NCI-H1694 (cell line): ENCODE results near the gene STK4.

Experiments used
- DNase-seq: peaks from one replicate; lab custom pipeline; 2025; lab: John Stamatoyannopoulos, UW

STK4 gene

DNA sequence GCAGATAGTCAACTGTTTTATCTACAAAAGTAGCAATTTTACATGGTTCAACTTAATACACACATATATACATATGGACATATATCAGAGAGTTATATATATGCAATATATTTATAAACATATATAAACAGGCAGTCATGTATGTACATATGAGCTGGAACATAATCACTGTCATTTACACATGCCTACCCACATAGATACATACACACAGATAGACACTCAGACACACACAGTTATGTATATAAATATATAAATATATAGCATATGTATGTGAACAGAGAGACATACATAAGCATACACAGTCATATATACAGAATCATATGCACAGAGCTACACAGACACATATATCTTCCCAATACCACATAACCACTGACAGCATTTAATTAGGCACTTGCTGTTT, 146.4 kb downstream of the STK4 start:
- no peak for DNase-seq

DNA sequence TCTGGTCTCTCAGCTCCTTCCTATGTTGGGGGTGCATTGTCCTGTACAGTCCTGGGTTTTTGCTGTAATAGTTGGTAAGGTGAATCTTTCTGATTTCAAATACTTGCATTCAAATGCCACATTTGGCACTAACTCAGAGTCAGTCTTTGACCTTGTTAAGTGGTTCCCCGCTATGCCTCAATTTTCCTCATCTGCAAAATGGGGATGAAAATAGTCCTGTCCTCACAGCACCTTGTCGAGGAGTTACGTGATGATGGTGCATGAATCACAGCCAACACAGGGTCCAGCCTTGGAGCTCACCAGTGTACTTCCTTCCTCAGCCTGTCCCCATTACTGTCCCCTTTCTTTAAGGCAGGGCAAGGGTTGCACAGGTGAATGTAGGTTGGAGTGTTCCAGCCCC, 147.6 kb downstream of the STK4 start:
- DNase-seq = no peak

DNA sequence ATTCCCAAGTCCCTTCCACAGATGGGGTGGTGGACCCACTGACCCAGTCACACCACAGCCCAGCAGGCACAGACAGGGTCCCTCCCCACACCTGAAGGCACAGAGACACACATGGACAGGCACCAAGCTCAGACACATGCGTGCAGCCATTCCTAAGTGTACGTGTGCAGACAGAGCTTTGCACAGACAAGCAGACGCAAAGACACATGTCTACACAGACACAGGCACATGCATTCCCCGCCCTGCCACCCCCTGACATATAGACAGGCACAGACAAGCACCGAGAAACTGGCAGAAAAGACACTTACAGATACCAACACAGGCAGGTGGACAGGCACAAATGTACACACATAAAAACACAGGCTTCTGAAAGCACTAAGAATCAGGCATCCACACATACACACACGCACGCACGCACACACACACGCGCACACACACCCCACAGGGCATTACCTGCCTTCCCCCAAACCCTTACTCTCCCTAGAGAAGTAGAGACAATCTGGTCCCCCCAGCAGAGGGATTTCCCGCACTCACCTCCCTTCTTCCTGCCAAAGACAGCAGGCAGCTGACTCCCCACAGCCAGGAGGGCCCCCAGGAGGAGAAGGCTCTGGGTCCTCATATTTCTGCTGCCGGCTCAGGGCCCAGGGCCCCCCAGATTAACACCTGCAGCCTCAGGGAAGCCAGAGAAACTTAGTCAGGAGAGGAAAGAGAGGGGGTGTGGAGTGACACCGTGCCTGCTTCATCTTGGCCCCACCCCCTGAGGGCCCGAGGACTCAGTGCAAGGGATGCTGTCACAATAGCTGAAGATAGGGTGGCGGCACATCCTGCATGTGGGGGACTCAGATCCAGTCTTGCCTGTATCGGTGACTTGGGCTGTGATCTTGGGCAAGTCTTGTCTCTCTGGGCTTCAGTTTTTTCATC, 148.4 kb downstream of the STK4 start, which contains the start of gene WFDC5:
WFDC5 (minus strand) TSS at position 710 of the 921 bp plus-strand sequence; CDS start at position 619, 91 bp downstream.
- no peak for DNase-seq

DNA sequence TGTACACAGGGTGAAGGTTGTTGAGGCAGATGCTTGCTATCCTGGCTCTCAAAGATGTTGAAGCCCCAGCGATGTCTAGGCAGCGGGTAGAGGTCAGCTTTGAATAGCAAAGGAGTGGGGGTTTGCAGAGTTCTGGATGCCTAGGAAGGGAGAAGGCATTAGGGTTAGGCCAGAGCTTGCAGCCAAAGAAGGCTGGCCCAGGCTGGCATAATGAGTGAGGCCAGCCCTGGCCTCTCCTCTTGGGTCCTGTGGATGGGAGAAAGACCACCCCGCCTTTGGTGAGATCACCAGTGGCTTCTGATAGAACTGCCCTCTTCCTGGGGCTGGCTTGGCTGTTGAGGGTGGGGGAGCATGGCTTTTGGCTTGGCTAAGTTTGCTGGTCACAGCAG, 149.1 kb downstream of the STK4 start:
- no peak for DNase-seq

DNA sequence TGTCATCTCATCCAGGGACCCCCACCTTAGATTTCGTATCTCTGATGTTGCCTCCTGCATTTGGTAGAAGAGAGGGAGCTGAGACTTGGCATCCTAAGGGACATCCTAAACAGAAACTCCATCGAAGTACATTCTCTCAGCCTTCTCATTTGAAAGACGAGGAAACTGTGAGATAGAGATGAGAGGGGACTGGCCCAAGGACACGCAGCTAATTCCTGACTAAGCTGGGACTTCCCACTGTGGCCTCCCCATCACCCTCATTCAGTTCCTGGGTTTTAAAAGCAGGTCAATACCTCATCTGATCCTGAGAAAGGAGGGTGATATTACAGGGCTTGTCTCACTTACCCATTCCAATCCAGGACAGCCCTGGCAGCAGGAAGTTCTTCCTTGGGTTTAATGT, 149.5 kb downstream of the STK4 start:
- no peak for DNase-seq

DNA sequence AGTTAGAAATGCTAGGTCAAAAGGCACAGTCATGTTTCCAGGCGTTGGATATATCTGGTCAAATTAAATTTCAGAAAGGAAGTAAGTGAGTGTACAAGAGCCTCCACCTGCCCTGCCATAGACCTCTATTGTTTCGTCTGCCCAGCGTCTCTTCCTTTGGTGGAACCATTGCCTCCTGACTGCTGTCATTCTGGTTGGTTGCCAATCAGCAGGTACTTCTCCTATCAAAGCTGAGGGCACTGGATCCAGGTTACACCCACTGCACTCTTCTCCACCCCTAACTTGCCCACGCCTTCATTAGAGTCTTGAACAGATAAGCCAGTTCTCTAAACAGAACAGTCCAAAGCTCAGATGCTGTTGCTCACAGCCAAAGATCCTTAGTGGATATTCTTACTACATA, 151.3 kb downstream of the STK4 start:
- no peak for DNase-seq

DNA sequence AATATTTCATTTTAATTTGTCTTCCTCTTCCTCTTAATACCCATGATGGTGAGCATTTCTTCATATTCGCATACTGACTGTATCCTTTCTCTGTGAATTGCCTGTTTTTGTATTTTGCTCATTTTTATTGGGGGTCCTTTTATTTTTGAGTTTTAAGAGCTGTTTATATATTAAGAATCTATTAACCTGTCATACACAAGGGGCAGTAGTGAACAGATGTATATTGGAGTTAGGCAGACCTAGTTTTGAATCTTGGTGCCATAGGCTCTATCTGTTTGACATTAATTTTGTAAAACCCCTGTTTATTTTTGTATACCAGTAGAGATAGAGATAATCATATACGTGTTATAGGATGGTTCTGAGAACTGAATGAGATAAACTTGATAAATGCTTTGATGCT, 151.7 kb downstream of the STK4 start:
- DNase-seq = no peak

DNA sequence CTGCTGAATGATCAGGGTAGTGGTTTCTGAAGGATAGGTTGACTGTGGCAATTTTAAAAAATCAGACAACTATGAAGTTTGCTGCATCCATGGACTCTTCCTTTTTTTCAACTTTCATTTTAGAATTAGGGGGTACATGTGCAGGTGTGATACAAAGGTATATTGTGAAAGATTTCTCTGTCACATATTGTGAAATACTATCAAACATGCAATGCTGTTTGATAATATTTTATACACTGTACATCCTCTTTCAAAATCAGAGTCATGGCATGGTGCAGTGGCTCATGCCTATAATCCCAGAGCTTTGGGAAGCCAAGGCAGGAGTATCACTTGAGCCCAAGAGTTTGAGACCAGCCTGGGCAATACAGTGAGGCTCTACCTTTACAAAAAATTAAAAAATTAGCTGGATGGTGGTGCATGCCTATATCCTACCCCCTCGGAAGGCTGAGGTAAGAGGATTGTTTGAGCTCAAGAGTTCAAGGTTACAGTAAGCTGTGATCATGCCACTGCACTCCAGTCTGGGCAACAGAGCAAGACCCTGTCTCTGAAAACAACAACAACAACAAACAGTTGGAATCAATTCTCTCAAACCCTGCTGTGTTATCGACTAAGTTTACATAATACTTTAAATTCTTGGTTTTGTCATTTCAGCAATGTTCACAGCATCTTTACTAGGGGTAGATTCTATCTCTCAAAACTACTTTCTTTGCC, 153.4 kb downstream of the STK4 start:
- DNase-seq = no peak

DNA sequence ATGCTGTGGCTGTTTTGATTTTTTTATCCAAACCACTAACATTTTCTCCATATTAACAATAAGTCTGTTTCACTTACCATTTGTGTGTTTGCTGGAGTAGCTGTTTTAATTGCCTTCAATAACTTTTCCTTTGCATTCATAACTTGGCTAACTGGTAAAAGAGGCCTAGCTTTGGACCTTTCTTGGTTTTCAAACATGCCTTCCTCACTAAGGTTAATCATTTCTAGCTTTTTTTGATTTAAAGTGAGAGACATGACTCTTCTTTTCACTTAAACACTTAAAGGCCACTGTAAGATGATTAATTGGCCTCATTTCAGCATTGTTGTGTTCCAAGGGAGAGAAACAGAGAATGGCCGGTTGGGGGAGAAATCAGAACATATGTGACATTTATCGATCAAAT, 155.1 kb downstream of the STK4 start:
- no peak for DNase-seq

DNA sequence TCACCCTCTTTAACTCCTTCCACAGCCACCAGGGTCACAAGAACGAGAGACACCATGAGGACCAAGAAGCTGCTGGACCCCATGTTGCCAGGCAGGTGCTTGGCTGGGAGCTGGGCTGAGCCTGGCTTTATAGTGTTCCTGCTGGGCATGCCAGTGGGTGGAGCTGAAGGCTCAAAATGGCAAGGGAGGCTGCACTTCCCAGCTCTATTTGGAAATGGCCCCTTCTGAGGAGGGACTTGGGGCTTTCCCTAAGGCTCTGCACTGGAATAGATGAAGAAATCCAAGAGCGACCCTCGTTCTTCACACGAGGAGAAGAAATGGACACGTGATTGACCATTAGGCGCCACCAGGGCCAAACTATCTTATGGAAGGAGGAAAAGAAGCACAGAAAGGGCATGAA, 158.1 kb downstream of the STK4 start, which contains the start of gene WFDC12:
WFDC12 (minus strand) TSS at position 101 of the 400 bp plus-strand sequence; CDS start at position 83, 18 bp downstream.
- DNase-seq = no peak

DNA sequence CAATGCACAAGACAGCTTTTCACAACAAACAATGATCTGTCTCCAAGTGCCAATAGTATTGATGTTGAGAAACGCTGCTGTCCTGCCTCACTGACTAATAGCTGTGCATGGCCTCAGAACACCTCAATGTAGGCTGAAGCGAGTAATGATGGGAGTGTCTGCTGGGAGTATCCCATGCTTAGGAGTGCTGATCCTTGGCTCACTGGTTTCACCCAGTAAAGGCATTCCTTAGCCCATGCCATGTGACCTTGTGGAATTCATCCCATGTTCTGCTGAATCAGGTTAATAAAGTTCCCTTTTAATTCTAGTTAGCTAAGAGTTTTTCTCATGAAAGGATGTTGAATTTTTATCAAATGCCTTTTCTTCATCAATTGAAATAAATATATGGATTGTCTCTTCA, 161.8 kb downstream of the STK4 start:
- DNase-seq = no peak
